Stimulated activated naive CD4-positive, alpha-beta T cell (primary cell): ENCODE measurements around the gene NLN.
"Not testable (repeated sequence)": the region's sequence is repeated elsewhere in the genome, so short reads cannot be mapped to it uniquely, and the experiment has no call there.

Source experiments
- DNase-seq, 6 experiments: peaks; one replicate each; lab custom pipeline; 2025; lab: John Stamatoyannopoulos, UW

The NLN gene

GRCh38 chr5:65832603-65833228, 110.7 kb downstream of the NLN start:
- no peak for DNase-seq

DNA sequence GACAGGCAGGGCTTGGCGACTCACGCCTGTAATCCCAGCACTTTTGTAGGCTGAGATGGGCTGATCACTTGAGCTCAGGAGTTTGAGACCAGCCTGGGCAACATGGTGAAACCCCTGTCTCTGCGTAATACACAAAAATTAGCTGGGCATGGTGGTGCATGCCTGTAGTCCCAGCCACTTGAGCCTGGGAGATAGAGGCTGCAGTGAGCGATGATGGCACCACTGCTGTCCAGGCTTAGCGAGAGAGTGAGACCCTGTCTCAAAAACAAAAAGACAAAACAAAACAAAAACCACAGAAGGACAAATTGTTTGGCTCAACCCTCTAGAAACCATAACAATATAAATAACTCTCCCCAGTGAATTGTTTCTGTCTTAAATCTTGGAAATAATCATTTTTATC, 111.8 kb downstream of the NLN start:
- no peak for DNase-seq

GRCh38 chr5:65834306-65834705, 112.3 kb downstream of the NLN start:
- no peak for DNase-seq

DNA sequence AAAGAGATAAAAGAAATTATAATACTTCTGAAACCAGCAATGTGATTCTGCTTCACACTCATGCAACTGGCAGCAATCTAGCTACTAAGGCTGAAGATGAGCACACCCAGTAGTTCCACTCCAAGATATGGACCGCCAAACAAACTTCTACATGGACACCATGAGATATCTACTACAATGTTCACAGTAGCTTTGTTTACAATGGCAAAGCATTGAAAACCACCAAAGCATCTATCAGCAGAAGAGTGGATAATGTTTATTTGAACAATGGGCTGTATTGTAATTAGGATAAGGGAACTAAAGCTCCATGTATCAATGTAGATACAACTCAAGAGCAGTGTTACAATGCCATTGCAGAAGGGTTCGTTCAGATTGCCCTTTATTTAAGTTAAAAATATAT, 113.2 kb downstream of the NLN start:
- DNase-seq = no peak

- DNase-seq = no peak
These were observed 115.1 kb downstream of the NLN start for GRCh38 chr5:65837139-65837538.

DNA sequence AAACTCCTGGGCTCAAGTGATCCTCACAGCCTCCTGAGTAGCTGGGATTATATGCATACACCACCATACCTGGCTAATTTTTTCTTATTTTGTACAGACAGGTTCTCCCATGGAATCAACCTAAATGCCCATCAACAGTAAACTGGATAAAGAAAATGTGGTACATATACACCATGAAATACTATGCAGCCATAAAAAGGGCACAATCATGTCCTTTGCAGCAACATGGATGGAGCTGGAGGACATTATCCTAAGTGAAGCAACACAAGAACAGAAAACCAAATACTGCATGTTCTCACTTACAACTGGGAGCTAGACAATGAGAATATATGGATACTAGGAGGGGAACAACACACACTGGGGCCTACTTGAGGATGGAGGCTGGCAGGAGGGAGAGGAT, 117.2 kb downstream of the NLN start:
- not testable (repeated sequence) for DNase-seq

DNA sequence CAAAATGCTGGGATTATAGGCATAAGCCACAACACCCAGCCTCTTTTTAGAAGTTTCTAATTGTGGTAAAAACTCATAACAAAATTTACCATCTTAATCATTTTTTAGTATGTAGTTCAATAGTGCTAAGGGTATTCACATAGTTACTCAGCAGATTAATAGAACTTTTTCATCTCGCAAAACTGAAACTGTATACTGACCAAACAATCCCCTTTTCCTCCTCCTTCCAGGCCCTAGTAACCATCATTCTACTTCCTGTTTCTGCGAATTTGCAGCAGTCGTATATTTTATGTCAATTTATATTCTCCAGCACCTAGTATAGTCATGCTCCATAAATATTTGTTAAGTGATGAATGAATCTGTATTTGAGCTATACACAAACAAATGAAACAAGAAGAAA, 118.1 kb downstream of the NLN start:
- no peak for DNase-seq

DNA sequence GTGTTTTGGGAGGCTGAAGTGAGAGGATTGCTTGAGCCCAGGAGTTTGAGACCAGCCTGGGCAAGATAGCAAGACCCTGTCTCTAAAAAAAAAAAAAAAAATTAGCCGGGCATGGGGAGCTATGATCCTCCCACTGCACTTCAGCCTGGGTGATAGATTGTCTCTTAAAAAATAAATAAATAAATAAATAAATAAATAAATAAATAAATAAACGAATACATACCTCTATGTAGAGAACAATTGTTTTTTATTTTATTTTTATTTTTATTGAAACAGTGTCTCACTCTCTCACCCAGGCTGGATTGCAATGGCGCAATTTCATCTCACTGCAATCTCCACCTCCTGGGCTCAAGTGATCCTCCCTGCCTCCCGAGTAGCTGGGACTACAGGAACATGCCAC, 122.8 kb downstream of the NLN start:
- DNase-seq = not testable (repeated sequence)

- no peak for DNase-seq
These were observed 124.1 kb downstream of the NLN start for GRCh38 chr5:65846101-65846500.

- DNase-seq = not testable (repeated sequence)
These were observed 125.0 kb downstream of the NLN start for GRCh38 chr5:65847019-65847418.

DNA sequence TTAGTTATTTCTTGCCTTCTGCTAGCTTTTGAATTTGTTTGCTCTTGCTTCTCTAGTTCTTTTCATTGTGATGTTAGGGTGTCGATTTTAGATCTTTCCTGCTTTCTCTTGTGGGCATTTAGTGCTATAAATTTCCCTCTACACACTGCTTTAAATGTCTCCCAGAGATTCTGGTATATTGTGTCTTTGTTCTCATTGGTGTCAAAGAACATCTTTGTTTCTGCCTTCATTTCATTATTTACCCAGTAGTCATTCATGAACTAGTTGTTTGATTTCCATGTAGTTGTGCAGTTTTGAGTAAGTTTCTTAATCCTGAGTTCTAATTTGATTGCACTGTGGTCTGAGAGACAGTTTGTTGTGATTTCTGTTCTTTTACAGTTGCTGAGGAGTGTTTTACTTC, 127.9 kb downstream of the NLN start:
- not testable (repeated sequence) for DNase-seq

DNA sequence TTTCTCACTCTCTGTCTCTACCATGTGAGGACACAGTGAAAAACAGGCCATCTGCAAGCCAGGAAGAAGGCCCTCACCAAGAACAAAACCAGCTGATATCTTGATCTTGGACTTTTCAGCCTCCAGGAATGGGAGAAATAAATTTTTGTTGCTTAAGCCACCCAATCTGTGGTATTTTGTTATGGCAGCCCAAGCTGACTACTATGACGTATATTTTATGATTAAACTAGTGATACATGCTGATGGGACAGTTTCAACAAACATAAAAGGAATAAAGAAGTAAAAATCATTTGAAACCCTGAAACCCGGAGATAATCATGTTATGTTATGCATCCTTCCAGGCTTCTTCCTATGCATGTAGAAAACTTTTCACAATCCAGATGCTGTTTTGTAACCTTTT, 132.9 kb downstream of the NLN start:
- no peak for DNase-seq

GRCh38 chr5:65855766-65856315, 133.8 kb downstream of the NLN start:
- DNase-seq = no peak

- DNase-seq = no peak
These were observed 134.5 kb downstream of the NLN start for GRCh38 chr5:65856520-65856919.

DNA sequence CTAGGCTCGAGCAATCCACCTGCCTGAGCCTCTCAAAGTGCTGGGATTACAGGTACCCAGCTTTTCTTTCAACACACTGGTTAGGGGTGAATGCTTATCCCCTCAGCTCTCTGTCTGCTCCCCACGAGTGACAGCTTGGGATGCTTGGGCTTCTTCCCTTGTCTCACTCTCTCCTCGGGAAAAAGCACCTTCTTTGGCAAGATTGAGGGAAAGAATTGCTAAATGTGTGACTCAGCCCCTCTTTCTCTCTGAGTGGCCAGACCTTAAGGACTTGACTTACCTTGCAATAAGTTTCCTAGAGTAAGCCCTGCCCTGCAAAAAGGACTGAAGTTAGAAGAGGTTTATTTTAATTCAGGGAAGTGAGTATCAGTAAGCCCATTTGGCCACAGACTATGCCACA, 136.3 kb downstream of the NLN start:
- DNase-seq = no peak

DNA sequence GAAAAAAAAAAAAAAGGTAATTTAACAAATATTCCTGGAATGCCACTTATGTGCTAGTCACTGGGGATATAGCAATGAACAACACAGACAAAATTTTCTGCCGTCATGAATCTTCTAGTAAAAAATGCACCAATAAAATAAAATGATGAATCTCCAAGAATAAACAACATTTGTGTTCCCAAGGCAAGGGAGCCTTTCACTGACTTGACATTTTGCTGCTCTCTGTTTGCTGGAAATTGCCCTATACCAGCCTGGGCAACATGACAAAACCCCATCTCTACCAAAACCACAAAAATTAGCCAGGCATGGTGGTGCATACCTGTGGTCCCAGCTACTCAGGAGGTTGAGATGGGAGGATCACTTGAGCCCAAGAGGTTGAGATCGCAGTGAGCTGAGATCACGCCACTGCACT, 139.8 kb downstream of the NLN start:
- DNase-seq = no peak

DNA sequence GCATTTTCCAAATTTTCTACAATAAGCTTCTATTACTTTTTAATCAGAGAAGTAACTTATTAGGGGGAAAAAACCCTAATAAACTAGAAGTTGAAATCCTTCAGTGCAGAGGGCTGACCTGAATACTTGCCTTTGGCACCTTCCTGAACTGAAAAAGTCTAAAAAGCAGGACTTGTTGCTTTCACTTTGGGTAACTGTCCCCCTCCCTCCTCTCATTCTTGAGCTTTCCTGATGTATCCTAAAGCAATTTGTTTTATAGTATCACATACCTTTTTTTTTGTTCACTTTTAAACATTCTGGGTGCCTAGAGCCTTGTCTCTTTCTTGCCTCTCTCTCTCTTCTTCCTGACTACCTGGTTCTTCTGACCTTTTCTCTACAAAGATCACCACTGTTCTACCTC, 140.4 kb downstream of the NLN start:
- no peak for DNase-seq

GRCh38 chr5:65863747-65864146, 141.7 kb downstream of the NLN start:
- DNase-seq = no peak

DNA sequence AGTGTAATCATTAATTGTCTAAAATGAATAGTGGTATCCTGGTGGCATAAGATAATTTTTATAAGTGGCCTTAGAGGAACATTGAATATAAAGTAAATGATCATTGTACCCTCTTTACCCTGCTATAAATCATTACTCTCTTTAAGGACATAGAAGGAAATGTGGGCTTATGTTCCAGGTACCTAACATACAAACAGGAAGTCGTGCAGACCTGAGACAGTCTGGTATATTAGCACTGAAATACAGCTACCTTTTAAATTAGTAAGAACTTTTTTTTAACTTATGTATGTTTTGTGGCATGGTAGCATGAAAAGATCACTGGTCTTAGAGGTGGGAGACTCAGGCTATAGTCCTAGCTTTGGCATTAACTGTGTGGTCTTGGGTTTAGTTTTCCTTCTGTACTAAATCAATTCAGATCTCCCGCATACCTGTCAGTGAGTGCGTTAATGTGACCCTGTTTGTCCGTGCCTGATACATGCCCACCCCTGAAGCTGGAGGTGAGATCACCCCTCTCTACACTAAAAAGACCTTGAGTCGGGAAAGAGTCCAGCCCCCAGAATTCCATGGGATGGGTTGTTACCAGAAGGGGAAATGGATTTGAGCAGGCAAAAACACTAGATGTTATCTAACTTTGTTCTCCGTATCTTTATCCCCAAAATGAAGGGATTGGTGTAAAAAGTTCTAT, 145.0 kb downstream of the NLN start:
- peak in 3 of 6 experiments; percentile 33 to 46 (median 43) for DNase-seq

- peak in 2 of 6 experiments; percentile 18 to 31 for DNase-seq
These were observed 145.7 kb downstream of the NLN start for GRCh38 chr5:65867542-65868195.

- DNase-seq = no peak
These were observed 146.5 kb downstream of the NLN start for GRCh38 chr5:65868509-65868908.

DNA sequence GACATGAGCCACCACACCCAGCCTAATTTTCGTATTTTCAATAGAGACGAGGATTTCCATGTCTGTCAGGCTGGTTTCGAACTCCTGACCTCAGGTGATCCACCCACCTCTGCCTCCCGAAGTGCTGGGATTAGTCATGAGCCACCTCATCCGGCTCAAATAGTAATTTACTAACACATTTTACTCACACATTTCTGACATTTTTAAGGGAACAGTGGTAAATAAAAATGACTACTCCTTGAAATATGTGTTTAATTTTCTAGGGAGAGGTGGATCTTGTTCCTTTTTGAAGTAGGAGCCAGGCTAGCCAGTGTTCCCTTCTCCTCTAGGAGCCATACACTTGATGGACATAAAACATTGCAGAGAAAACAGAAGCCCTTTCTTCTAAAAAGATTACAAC, 149.2 kb downstream of the NLN start:
- no peak for DNase-seq

DNA sequence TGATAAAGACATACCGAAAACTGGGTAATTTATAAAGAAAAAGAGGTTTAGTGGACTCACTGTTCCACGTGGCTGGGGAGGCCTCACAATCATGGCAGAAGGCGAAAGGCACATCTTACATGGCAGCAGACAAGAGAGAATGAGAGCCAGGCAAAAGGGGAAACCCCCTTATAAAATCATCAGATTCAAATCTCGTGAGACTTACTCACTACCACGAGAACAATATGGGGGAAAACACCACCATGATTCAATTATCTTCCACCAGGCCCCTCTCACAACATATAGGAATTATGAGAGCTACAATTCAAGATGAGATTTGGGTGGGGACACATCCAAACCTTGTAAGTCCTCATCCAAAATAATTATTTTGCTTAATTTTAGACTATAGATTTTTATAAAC, 149.8 kb downstream of the NLN start:
- DNase-seq = not testable (repeated sequence)
